LHCN-M2 (cell line): Measurements from ENCODE around the gene ZNF227. TPM values are rescaled to one million over a fixed set of nuclear protein-coding genes. Genes with fewer than 3 reads are reported as not detected.
"Not testable (repeated sequence)": the region's sequence is repeated elsewhere in the genome, so short reads cannot be mapped to it uniquely, and the experiment has no call there.

ENCODE experiments used
- DNase-seq: peaks from one replicate; pipeline ENCODE4 v3.0.0-alpha.2; 2012; ENCODE audit warnings: low read depth
- total RNA-seq: library from RNA; depleted of rRNA; stranded (reverse); fragments of >200 nt; gene quantifications from 2 replicates; pipeline ENCODE4 v1.2.3, GENCODE V29; 2014; rRNA removed

Gene ZNF227
- total RNA-seq, 1 experiment from 2014 or later = 17.3 TPM

- no peak for DNase-seq
Observed at GRCh38 chr19:44236384-44236783, 24.1 kb downstream of the ZNF227 start.

DNA sequence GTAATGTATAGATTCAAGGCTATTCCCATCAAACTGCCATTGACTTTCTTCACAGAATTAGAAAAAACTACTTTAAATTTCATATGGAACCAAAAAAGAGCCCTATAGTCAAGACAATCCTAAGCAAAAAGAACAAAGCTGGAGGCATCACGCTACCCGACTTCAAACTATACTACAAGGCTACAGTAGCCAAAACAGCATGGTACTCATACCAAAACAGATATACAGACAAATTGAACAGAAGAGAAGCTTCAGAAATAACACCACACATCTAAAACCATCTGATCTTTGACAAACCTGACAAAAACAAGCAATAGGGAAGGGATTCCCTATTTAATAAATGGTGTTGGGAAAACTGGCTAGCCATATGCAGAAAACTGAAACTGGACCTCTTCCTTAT, 40.0 kb downstream of the ZNF227 start:
- DNase-seq = not testable (repeated sequence)

GRCh38 chr19:44253392-44253791, 41.1 kb downstream of the ZNF227 start:
- DNase-seq = not testable (repeated sequence)

DNA sequence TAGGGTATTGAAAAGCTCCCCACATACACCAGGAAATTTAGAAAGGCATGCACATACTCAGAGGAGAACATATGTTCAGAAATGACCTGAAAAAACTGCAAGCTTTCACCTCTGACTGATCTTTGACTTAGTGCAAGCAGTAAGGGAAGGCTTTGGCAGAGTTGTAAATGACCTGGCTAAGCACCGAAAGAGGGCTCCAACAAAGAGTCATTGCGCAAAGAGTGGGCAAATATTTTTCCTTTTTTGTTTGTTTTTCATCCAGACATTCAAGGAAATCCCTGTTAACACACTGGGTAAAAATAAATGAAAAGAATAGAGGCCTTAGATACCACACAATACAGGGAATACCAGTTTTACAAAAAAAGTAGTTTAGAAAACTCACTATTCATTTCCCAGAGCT, 42.2 kb downstream of the ZNF227 start:
- no peak for DNase-seq

DNA sequence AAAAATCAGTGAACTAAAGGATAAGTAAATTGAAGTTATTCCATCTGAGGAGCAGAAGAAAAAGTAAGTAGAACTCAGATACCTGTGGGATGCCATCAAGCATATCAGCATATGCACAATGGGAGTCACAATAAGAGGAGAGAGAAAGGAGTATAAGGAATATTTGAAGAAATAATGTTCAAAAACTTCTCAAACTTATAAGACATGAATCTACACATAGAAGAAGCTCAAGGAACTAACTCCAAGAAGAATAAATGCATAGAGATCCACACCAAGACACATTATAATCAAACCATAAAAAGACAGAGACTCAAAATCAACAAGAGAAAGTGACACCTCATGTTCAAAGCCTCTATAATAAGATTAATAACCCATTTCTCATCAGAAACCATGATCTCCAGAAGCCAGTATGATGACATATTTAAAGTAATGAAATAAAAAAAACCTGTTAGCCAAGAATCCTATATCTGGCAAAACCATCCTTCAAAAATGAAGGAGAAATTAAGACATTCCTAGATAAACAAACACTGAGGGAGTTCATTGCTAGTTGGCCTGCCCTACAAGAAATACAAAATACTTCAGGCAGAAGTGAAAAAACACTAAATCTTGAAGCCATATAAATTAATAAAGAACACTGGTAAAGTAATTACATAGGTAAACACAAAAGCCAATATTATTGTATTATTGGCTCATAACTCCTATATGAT, 43.5 kb downstream of the ZNF227 start:
- no peak for DNase-seq

DNA sequence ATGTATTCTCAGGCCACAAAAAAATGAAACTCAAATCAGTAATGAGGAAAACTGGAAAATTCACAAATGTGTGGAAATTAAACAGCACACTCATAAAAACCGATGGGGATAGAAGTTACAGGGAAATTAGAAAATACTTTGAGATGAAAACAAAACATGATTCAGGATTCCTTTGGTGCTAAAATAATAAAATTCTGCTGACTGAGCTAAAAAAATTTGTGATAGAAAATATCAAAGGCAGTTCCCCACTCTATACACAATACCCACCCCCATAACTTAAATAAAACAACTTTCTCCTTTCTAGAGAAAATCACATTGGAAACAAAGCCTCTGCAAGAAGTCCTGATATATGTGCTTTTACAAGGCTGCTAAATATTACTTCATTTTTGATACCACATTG, 45.8 kb downstream of the ZNF227 start:
- DNase-seq = no peak

- DNase-seq = peak; percentile 11
Observed at GRCh38 chr19:44258835-44259413, 46.6 kb downstream of the ZNF227 start.

GRCh38 chr19:44260343-44260681, 48.0 kb downstream of the ZNF227 start:
- no peak for DNase-seq

DNA sequence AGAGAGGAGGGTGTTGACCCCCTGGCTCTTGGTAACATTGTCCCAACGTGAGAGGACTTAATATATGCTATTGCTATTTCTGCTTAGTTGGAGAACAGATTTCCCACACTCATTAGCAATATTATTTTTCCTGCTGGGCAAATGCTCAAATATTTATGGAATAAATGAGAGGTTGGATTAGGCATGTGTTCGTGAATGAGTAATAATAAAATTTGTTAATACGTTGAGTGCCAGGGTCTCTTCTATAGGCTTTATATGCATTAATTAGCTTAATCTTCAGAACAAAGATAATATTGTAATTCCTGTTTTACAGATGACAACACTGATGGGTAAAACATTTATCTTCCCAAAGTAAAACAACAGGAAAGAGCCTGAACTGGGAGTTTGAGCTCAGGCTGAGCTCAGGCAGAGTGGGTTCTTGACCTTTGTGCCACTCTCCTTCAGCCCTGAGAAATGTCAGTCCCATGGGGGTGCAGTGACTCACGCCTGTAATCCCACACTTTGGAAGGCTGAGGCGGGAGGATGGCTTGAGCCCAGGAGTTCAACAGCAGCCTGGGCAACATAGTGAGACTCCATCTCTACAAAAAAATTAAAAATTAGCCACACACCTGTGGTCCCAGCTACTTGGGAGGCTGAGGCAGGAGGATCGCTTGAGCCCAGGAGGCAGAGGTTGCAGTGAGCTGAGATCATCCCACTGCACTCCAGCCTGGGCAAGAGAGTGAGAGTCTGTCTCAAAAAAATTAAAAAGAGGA, 48.5 kb downstream of the ZNF227 start:
- peak; percentile 59 for DNase-seq

- no peak for DNase-seq
Observed at GRCh38 chr19:44277331-44277730, 65.0 kb downstream of the ZNF227 start.

DNA sequence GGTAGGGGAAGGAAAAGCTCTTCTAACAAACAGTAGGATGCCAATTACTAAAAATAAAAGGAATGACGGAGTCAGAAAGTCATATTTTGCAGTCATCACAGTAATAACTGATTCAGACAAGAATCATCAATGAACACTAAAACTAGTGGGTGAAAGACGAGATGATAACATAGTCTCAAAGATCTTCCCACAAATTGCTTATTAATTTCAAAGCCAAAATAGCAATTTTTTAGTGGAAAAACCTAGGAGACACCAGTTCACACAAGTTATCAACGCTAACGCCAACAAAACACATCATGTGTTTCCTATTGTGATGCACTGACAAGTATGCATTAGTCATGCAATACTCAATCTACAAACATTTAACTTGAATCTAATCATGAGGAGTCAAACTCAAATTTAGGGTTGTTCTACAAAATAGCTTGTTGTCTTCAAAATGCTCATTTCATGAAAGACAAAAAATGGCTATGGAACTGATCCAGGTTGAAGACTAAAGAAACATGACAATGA, 65.9 kb downstream of the ZNF227 start:
- no peak for DNase-seq

DNA sequence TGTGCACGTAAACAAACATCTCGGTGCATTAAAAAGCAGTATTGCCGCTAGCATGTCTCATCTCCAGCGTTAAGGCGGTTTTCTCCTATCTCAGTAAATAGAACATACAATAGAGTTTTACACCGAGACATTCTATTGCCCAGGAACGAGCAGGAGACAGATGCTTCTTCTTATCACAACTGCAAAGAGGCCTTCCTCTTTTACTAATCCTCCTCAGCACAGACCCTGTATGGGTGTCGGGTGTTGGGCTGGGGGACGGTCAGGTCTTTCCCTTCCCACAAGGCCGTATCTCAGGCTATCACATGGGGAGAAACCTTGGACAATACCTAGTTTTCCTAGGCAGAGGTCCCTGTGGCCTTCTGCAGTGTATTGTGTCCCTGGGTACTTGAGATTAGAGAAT, 68.6 kb downstream of the ZNF227 start:
- no peak for DNase-seq

DNA sequence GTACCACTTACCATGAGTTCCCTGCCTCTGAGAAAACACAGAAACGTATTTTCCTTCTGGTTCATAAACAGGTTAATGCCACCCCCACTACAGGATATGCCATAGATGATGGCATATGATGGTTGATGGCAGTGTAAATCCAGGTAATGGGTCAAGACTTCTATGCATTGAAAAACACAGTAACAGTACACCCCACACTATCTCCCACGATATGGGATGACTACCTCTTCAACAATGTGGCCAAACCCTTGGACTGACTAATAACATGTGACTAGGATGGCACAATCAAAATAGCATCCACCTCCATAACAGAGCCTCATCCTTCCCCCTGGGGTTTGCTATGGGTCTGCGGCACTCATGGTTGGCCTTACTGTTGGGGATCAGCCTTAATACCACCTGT, 70.5 kb downstream of the ZNF227 start:
- no peak for DNase-seq

GRCh38 chr19:44284968-44285367, 72.6 kb downstream of the ZNF227 start:
- DNase-seq = no peak

Other genes with a start within 250 kb of the ZNF227 start
- gene ZNF155, start 228.3 kb upstream of the ZNF227 start, total RNA-seq = 5.5 and 8.3 TPM in 2 replicates
- gene ZNF230, start 209.6 kb upstream of the ZNF227 start, total RNA-seq = 2.7 and 4.7 TPM in 2 replicates
- gene ZNF222, start 187.2 kb upstream of the ZNF227 start, total RNA-seq = 3.8 and 5.7 TPM in 2 replicates
- gene ZNF223, start 160.5 kb upstream of the ZNF227 start, total RNA-seq = 4.9 and 8.4 TPM in 2 replicates
- 2.6 and 3.0 TPM in 2 replicates for gene ZNF284, start 140.4 kb upstream of the ZNF227 start, total RNA-seq
- gene ZNF224, start 118.2 kb upstream of the ZNF227 start, total RNA-seq = 14.9 and 17.5 TPM in 2 replicates
- gene ZNF225, start 99.1 kb upstream of the ZNF227 start, total RNA-seq = 3.6 and 3.7 TPM in 2 replicates
- 6.1 and 8.2 TPM in 2 replicates for gene ZNF234, start 71.0 kb upstream of the ZNF227 start, total RNA-seq
- 22.4 and 24.7 TPM in 2 replicates for gene ZNF226, start 47.4 kb upstream of the ZNF227 start, total RNA-seq
- gene ZNF233, start 47.4 kb downstream of the ZNF227 start, total RNA-seq = 0.06 and 0.46 TPM in 2 replicates
- 1.7 and 3.5 TPM in 2 replicates for gene ZNF235, start 92.5 kb downstream of the ZNF227 start, total RNA-seq
- 6.2 and 7.0 TPM in 2 replicates for gene ZNF112, start 144.1 kb downstream of the ZNF227 start, total RNA-seq
- 1.4 and 2.2 TPM in 2 replicates for gene ZNF285, start 189.1 kb downstream of the ZNF227 start, total RNA-seq
- 3.2 and 3.4 TPM in 2 replicates for gene ZNF229, start 235.9 kb downstream of the ZNF227 start, total RNA-seq